HL-60 (cell line): ENCODE results near the gene TNFAIP2.

Experiments
- DNase-seq, 2 experiments: peaks; one replicate each; pipeline ENCODE4 v3.0.0-alpha.2; 2010 to 2020; ENCODE audit warnings: low read depth in 1 of 2, low spot score in 1 of 2
- H3K27ac ChIP-seq: fragments of 250-450 bp; sonication (Bioruptor Pico); replicated peaks from 2 replicates; pipeline ENCODE4 v1.5.1; 2020; ENCODE audit warnings: mild to moderate bottlenecking, moderate library complexity
- H3K27me3 ChIP-seq: fragments of 250-450 bp; sonication (Bioruptor Pico); 2 replicates; pipeline ENCODE4 v1.5.1; 2021; ENCODE audit warnings: mild to moderate bottlenecking, moderate library complexity; ENCODE audit not compliant: insufficient read depth, poor library complexity, severe bottlenecking
- H3K4me3 ChIP-seq: replicated peaks from 2 replicates; pipeline ENCODE4 v1.5.1; 2011; ENCODE audit warnings: mild to moderate bottlenecking, control low read depth, low read length; ENCODE audit not compliant: insufficient read depth
- CTCF ChIP-seq: IDR thresholded peaks from one replicate; pipeline ENCODE4 v1.5.1; 2011; ENCODE audit warnings: low read length, control low read depth, inconsistent platforms; ENCODE audit not compliant: insufficient read depth
- GABPA ChIP-seq: IDR thresholded peaks from 2 replicates; pipeline ENCODE4 v1.6.1; 2012; ENCODE audit warnings: low read depth
- POLR2AphosphoS5 ChIP-seq: IDR thresholded peaks from 2 replicates; pipeline ENCODE4 v1.6.1; 2012; ENCODE audit warnings: low read depth
- REST ChIP-seq: IDR thresholded peaks from 2 replicates; pipeline ENCODE4 v1.6.1; 2012; ENCODE audit warnings: low read depth; ENCODE audit not compliant: insufficient replicate concordance
- SPI1 ChIP-seq: IDR thresholded peaks from 2 replicates; pipeline ENCODE4 v1.6.1; 2012; ENCODE audit warnings: low read depth, mild to moderate bottlenecking, borderline replicate concordance

Gene TNFAIP2

GRCh38 chr14:103126088-103126872 is 3.0 kb downstream of the TNFAIP2 start:
- no peak overlapping the region for H3K27ac ChIP-seq
- no peak overlapping the region for H3K4me3 ChIP-seq
- TF ChIP-seq GABPA, result no peak
- no peak for TF ChIP-seq SPI1
- DNase-seq, result no peak
- H3K27me3 ChIP-seq, result no peaks in the 10 kb centered on the region

- no peak for TF ChIP-seq GABPA
- no peak for TF ChIP-seq REST
- no peak for TF ChIP-seq CTCF
- TF ChIP-seq SPI1, result no peak
- TF ChIP-seq POLR2AphosphoS5, result no peak
- H3K27ac ChIP-seq, result no peak overlapping the region
- H3K27me3 ChIP-seq, result no peaks in the 10 kb centered on the region
- no peak for DNase-seq
- H3K4me3 ChIP-seq, result no peak overlapping the region
Measured at GRCh38 chr14:103126873-103127304, 3.6 kb downstream of the TNFAIP2 start.

- Histone ChIP-seq H3K27ac (no peak overlapping the region), H3K4me3 (no peak overlapping the region)
- DNase-seq, result no peak
Measured at GRCh38 chr14:103127356-103127755, 4.1 kb downstream of the TNFAIP2 start.

GRCh38 chr14:103127861-103128598 is 4.8 kb downstream of the TNFAIP2 start:
- TF ChIP-seq SPI1 (no peak), POLR2AphosphoS5 (no peak), REST (no peak), CTCF (no peak), GABPA (no peak)
- no peak for DNase-seq
- H3K27me3 ChIP-seq, result no peaks in the 10 kb centered on the region

More at GRCh38 chr14:103127356-103127755, 4.1 kb downstream of the TNFAIP2 start:
- H3K27me3 ChIP-seq, result no peaks in the 10 kb centered on the region
- TF ChIP-seq POLR2AphosphoS5, result no peak
- TF ChIP-seq REST, result no peak
- TF ChIP-seq GABPA, result no peak

More at GRCh38 chr14:103127861-103128598, 4.8 kb downstream of the TNFAIP2 start:
- H3K4me3 ChIP-seq, result no peak overlapping the region
- H3K27ac ChIP-seq, result no peak overlapping the region
